CD14-positive monocyte (primary cell): ENCODE measurements around the gene TBC1D8B. TPM values are rescaled to one million over a fixed set of nuclear protein-coding genes. Genes with fewer than 3 reads are reported as not detected.
"Not testable (repeated sequence)": the region's sequence is repeated elsewhere in the genome, so short reads cannot be mapped to it uniquely, and the experiment has no call there.

Experiments
- DNase-seq, 3 donors: peaks; one replicate each; pipeline ENCODE4 v3.0.0-alpha.2; 2011 to 2022
- H2AFZ ChIP-seq: 2 replicates; pipeline ENCODE4 v1.6.0; 2012; ENCODE audit warnings: mild to moderate bottlenecking, low read depth, low read length, inconsistent platforms; ENCODE audit not compliant: insufficient read depth, poor library complexity, severe bottlenecking
- H3K27ac ChIP-seq, 2 donors: 1 replicate in 1 of 2; 2 replicates in 1 of 2; pipeline ENCODE4 v1.5.1; 2012 to 2013; ENCODE audit warnings: low read length in 2 of 2, control low read depth in 1 of 2, inconsistent platforms in 1 of 2, low read depth in 1 of 2, mild to moderate bottlenecking in 1 of 2
- H3K27me3 ChIP-seq, 2 donors: one replicate each; pipeline versions ENCODE4 v1.6.0 to v1.6.1; 2011 to 2013; ENCODE audit warnings: low read length in 2 of 2; ENCODE audit not compliant: control insufficient read depth in 2 of 2, insufficient read depth in 2 of 2
- H3K36me3 ChIP-seq, 2 donors: replicated peaks in 1 of 2; 1 replicate in 1 of 2; 2 replicates in 1 of 2; pipeline versions ENCODE4 v1.5.1 to v1.6.1; 2012 to 2013; ENCODE audit warnings: low read length in 2 of 2, control low read depth in 1 of 2, inconsistent platforms in 1 of 2, mild to moderate bottlenecking in 1 of 2; ENCODE audit not compliant: insufficient read depth in 2 of 2, control insufficient read depth in 1 of 2
- H3K4me1 ChIP-seq, 2 donors: 1 replicate in 1 of 2; 2 replicates in 1 of 2; pipeline versions ENCODE4 v1.5.1 to v1.6.1; 2012 to 2013; ENCODE audit warnings: low read length in 2 of 2, control low read depth in 1 of 2, inconsistent platforms in 1 of 2, mild to moderate bottlenecking in 1 of 2, moderate library complexity in 1 of 2; ENCODE audit not compliant: insufficient read depth in 2 of 2, control insufficient read depth in 1 of 2
- H3K4me2 ChIP-seq: replicated peaks from 2 replicates; pipeline ENCODE3; 2012; ENCODE audit warnings: low read length, moderate library complexity, mild to moderate bottlenecking; ENCODE audit not compliant: poor library complexity, severe bottlenecking; ENCODE audit errors: extremely low read depth
- H3K4me3 ChIP-seq, 3 experiments: fragments of 200-600 bp in 1 of 3; sonication (generic) in 1 of 3; replicated peaks in 1 of 3; 1 replicate in 2 of 3; 2 replicates in 1 of 3; pipeline ENCODE4 v1.5.1; 2011 to 2013; ENCODE audit warnings: low read length in 3 of 3, mild to moderate bottlenecking in 3 of 3, control low read depth in 2 of 3, low read depth in 2 of 3, inconsistent platforms in 1 of 3, moderate library complexity in 1 of 3
- H3K79me2 ChIP-seq: 2 replicates; pipeline ENCODE4 v1.6.0; 2012; ENCODE audit warnings: mild to moderate bottlenecking, control low read depth, inconsistent platforms, low read length, moderate library complexity; ENCODE audit not compliant: insufficient read depth
- H3K9ac ChIP-seq: 2 replicates; pipeline ENCODE4 v1.6.0; 2017; ENCODE audit warnings: low read length, mild to moderate bottlenecking; ENCODE audit not compliant: insufficient read depth, poor library complexity, severe bottlenecking
- H3K9me3 ChIP-seq, 2 donors: replicated peaks in 1 of 2; 1 replicate in 1 of 2; 2 replicates in 1 of 2; pipeline versions ENCODE4 v1.5.1 to v1.6.1; 2012 to 2013; ENCODE audit warnings: low read length in 2 of 2, control low read depth in 1 of 2; ENCODE audit not compliant: control insufficient read depth in 1 of 2, insufficient read depth in 1 of 2
- H4K20me1 ChIP-seq: 2 replicates; pipeline ENCODE4 v1.6.0; 2012; ENCODE audit warnings: mild to moderate bottlenecking, low read length, control low read depth, moderate library complexity; ENCODE audit not compliant: insufficient read depth
- H3K27ac Mint-ChIP-seq, 7 donors: one replicate each; pipeline ENCODE4 v1.8.0; 2020; ENCODE audit warnings: mild to moderate bottlenecking in 7 of 7, mixed read lengths in 7 of 7, moderate library complexity in 6 of 7, inconsistent platforms in 2 of 7
- H3K27me3 Mint-ChIP-seq, 3 donors: one replicate each; pipeline ENCODE4 v1.8.0; 2021 to 2022; ENCODE audit warnings: low read depth in 3 of 3, mild to moderate bottlenecking in 3 of 3, mixed read lengths in 3 of 3, moderate library complexity in 3 of 3, inconsistent platforms in 1 of 3
- H3K36me3 Mint-ChIP-seq, 2 donors: one replicate each; pipeline ENCODE4 v1.8.0; 2020; ENCODE audit warnings: mixed read lengths in 2 of 2, inconsistent platforms in 1 of 2, mild to moderate bottlenecking in 1 of 2
- H3K4me1 Mint-ChIP-seq: one replicate; pipeline ENCODE4 v1.8.0; 2020; ENCODE audit warnings: mild to moderate bottlenecking, mixed read lengths
- H3K4me3 Mint-ChIP-seq, 2 donors: one replicate each; pipeline ENCODE4 v1.8.0; 2020; ENCODE audit warnings: mild to moderate bottlenecking in 2 of 2, mixed read lengths in 2 of 2, moderate library complexity in 1 of 2
- H3K9me3 Mint-ChIP-seq, 7 donors: one replicate each; pipeline ENCODE4 v1.8.0; 2020 to 2022; ENCODE audit warnings: mixed read lengths in 7 of 7, mild to moderate bottlenecking in 6 of 7, moderate library complexity in 6 of 7, inconsistent platforms in 2 of 7
- WGBS: methylation state at CpG from one replicate; pipeline ENCODE4 v1.1.5; 2013; ENCODE audit warnings: missing lambda C conversion rate; ENCODE audit not compliant: insufficient coverage; 5-methylcytosine and 5-hydroxymethylcytosine counted together
- intact Hi-C, 2 donors: fragments of 100-400 bp; cut with micrococcal nuclease; formaldehyde crosslinking; loops; one replicate each; pipeline versions ENCODE4 v1.15.0 to v1.15.1; 2023
- polyA plus RNA-seq, 3 donors: library from polyadenylated mRNA; depleted of rRNA in 1 of 3; unstranded in 2 of 3; stranded (reverse) in 1 of 3; fragments of 300-500 nt in 2 of 3; fragments of >200 nt in 1 of 3; fragmentation: Illumina TruSeq in 2 of 3; gene quantifications; 1 replicate in 2 of 3; 2 replicates in 1 of 3; pipeline ENCODE4 v1.2.3, GENCODE V29; 2012 to 2021
- TF ChIP-seq, protein P1 (sequence below): fragments of 200-600 bp; IDR thresholded peaks from one replicate; pipeline ENCODE4 v1.8.0; 2022; ENCODE audit warnings: antibody characterized with exemption, mild to moderate bottlenecking

The TBC1D8B gene
- polyA plus RNA-seq, 3 donors: 0.15 to 0.16 (median 0.16) TPM

GRCh38 chrX:106811131-106811910 lies 8.8 kb downstream of the TBC1D8B start:
- no peaks in the 10 kb centered on the region for H4K20me1 ChIP-seq
- H3K9me3 ChIP-seq: no peaks in the 10 kb centered on the region
- intact Hi-C loops: no loop called here
- TF ChIP-seq, protein P1, sequence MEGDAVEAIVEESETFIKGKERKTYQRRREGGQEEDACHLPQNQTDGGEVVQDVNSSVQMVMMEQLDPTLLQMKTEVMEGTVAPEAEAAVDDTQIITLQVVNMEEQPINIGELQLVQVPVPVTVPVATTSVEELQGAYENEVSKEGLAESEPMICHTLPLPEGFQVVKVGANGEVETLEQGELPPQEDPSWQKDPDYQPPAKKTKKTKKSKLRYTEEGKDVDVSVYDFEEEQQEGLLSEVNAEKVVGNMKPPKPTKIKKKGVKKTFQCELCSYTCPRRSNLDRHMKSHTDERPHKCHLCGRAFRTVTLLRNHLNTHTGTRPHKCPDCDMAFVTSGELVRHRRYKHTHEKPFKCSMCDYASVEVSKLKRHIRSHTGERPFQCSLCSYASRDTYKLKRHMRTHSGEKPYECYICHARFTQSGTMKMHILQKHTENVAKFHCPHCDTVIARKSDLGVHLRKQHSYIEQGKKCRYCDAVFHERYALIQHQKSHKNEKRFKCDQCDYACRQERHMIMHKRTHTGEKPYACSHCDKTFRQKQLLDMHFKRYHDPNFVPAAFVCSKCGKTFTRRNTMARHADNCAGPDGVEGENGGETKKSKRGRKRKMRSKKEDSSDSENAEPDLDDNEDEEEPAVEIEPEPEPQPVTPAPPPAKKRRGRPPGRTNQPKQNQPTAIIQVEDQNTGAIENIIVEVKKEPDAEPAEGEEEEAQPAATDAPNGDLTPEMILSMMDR: no peak
- H2AFZ ChIP-seq: no peak overlapping the region
- Mint-ChIP-seq H3K9me3 (peaks cover 0 to 3% (median 0%) of the 10 kb centered on the region in 7 donors), H3K4me3 (no peak overlapping the region), H3K4me1 (no peaks in the 10 kb centered on the region), H3K27ac (no peak overlapping the region), H3K36me3 (no peaks in the 10 kb centered on the region), H3K27me3 (peaks cover 0 to 6% (median 0%) of the 10 kb centered on the region in 3 donors)
- no peak overlapping the region for H3K4me3 ChIP-seq
- H3K4me1 ChIP-seq: no peaks in the 10 kb centered on the region
- H3K27me3 ChIP-seq: no peaks in the 10 kb centered on the region
- DNase-seq: no peak
- WGBS: 90% methylated on average over 2 of the region's 7 CpGs
- H3K27ac ChIP-seq: no peak overlapping the region
- no peak overlapping the region for H3K9ac ChIP-seq
- no peaks in the 10 kb centered on the region for H3K36me3 ChIP-seq
- H3K79me2 ChIP-seq: no peaks in the 10 kb centered on the region
- no peak overlapping the region for H3K4me2 ChIP-seq

DNA sequence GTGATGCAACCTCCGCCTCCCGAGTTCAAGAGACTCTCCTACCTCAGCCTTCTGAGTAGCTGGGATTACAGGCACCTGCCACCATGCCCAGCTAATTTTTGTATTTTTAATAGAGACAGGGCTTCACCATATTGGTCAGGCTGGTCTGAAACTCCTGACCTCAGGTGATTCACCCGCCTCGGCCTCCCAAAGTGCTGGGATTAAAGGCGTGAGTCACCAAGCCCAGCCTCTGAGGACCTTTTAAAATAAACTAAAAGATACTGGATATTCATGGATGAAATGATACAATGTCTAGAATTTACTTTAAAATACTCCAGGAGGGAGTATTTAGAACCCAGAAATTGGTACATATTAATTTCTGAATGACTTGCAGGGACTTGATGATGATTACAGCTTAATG lies 10.5 kb downstream of the TBC1D8B start:
- H3K4me1 ChIP-seq, DNase-seq, H2AFZ ChIP-seq, H3K79me2 ChIP-seq, H3K27me3 Mint-ChIP-seq, H3K4me1 Mint-ChIP-seq, H3K4me2 ChIP-seq, intact Hi-C loops, H3K9ac ChIP-seq, H3K9me3 ChIP-seq, H3K4me3 Mint-ChIP-seq, H4K20me1 ChIP-seq, H3K27me3 ChIP-seq, H3K36me3 Mint-ChIP-seq, H3K36me3 ChIP-seq, H3K27ac ChIP-seq, H3K9me3 Mint-ChIP-seq, H3K4me3 ChIP-seq, H3K27ac Mint-ChIP-seq: not testable (repeated sequence)
- WGBS: no CpG with 5 or more reads among the region's 5 CpGs

DNA sequence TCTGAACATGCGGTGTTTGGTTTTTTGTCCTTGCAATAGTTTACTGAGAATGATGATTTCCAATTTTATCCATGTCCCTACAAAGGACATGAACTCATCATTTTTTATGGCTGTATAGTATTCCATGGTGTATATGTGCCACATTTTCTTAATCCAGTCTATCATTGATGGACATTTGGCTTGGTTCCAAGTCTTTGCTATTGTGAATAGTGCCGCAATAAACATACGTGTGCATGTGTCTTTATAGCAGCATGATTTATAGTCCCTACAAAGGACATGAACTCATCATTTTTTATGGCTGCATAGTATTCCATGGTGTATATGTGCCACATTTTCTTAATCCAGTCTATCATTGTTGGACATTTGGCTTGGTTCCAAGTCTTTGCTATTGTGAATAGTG lies 11.6 kb downstream of the TBC1D8B start:
- H3K79me2 ChIP-seq, intact Hi-C loops, H3K36me3 ChIP-seq, H3K9ac ChIP-seq, H3K9me3 Mint-ChIP-seq, H3K36me3 Mint-ChIP-seq, H3K9me3 ChIP-seq, H4K20me1 ChIP-seq, H3K4me2 ChIP-seq, DNase-seq, H3K27me3 Mint-ChIP-seq, H2AFZ ChIP-seq, H3K4me1 ChIP-seq, H3K27ac Mint-ChIP-seq, H3K27ac ChIP-seq, H3K4me1 Mint-ChIP-seq, H3K4me3 ChIP-seq, H3K27me3 ChIP-seq, H3K4me3 Mint-ChIP-seq: not testable (repeated sequence)
- WGBS: no CpG with 5 or more reads among the region's 3 CpGs
